ENCODE data around the gene FAM186B.

FAM186B gene

GRCh38 chr12:49632986-49633702 lies 27.7 kb upstream of the FAM186B start:
- Histone ChIP-seq H3K4me3 (ENCODE audit: low read length) (no peak overlapping the region), H3K27me3 (ENCODE audit: control insufficient read depth, insufficient read depth, low read length) (no peaks in the 10 kb centered on the region), H3K27ac (ENCODE audit: low read length) (no peak overlapping the region), H3K9me3 (ENCODE audit: control insufficient read depth, low read depth, low read length) (no peaks in the 10 kb centered on the region), H3K9ac (ENCODE audit: low read length) (no peak overlapping the region), H3K36me3 (ENCODE audit: control insufficient read depth, low read depth, low read length) (no peaks in the 10 kb centered on the region), H3K4me1 (ENCODE audit: control insufficient read depth, low read depth, low read length) (peaks cover 5% of the 10 kb centered on the region)

GRCh38 chr12:49632401-49632800 lies 27.0 kb upstream of the FAM186B start:
- Histone ChIP-seq H3K27ac (ENCODE audit: low read length) (no peak overlapping the region), H3K9me3 (ENCODE audit: control insufficient read depth, low read depth, low read length) (no peaks in the 10 kb centered on the region), H3K4me3 (ENCODE audit: low read length) (no peak overlapping the region)

GRCh38 chr12:49631336-49631907 lies 26.0 kb upstream of the FAM186B start:
- Histone ChIP-seq H3K27me3 (ENCODE audit: control insufficient read depth, insufficient read depth, low read length) (no peaks in the 10 kb centered on the region), H3K9ac (ENCODE audit: low read length) (no peak overlapping the region), H3K9me3 (ENCODE audit: control insufficient read depth, low read depth, low read length) (no peaks in the 10 kb centered on the region), H3K4me1 (ENCODE audit: control insufficient read depth, low read depth, low read length) (no peaks in the 10 kb centered on the region), H3K4me3 (ENCODE audit: low read length) (no peak overlapping the region), H3K36me3 (ENCODE audit: control insufficient read depth, low read depth, low read length) (no peaks in the 10 kb centered on the region), H3K27ac (ENCODE audit: low read length) (no peak overlapping the region)

More at GRCh38 chr12:49632401-49632800, 27.0 kb upstream of the FAM186B start:
- no peaks in the 10 kb centered on the region for H3K27me3 ChIP-seq (ENCODE audit: control insufficient read depth, insufficient read depth, low read length)
- H3K36me3 ChIP-seq (ENCODE audit: control insufficient read depth, low read depth, low read length), result no peaks in the 10 kb centered on the region
- H3K9ac ChIP-seq (ENCODE audit: low read length), result no peak overlapping the region
- H3K4me1 ChIP-seq (ENCODE audit: control insufficient read depth, low read depth, low read length), result peaks cover 5% of the 10 kb centered on the region

- Histone ChIP-seq H3K27ac (ENCODE audit: low read length) (no peak overlapping the region), H3K36me3 (ENCODE audit: control insufficient read depth, low read depth, low read length) (no peaks in the 10 kb centered on the region), H3K4me1 (ENCODE audit: control insufficient read depth, low read depth, low read length) (no peaks in the 10 kb centered on the region), H3K4me3 (ENCODE audit: low read length) (no peak overlapping the region), H3K9ac (ENCODE audit: low read length) (no peak overlapping the region), H3K27me3 (ENCODE audit: control insufficient read depth, insufficient read depth, low read length) (no peaks in the 10 kb centered on the region), H3K9me3 (ENCODE audit: control insufficient read depth, low read depth, low read length) (no peaks in the 10 kb centered on the region)
Observed at GRCh38 chr12:49627752-49628360, 22.4 kb upstream of the FAM186B start.

- no peaks in the 10 kb centered on the region for H3K9me3 ChIP-seq (ENCODE audit: control insufficient read depth, low read depth, low read length)
- no peaks in the 10 kb centered on the region for H3K4me1 ChIP-seq (ENCODE audit: control insufficient read depth, low read depth, low read length)
- H3K4me3 ChIP-seq (ENCODE audit: low read length), result no peak overlapping the region
- H3K36me3 ChIP-seq (ENCODE audit: control insufficient read depth, low read depth, low read length), result no peaks in the 10 kb centered on the region
- no peak overlapping the region for H3K27ac ChIP-seq (ENCODE audit: low read length)
- H3K9ac ChIP-seq (ENCODE audit: low read length), result no peak overlapping the region
- no peaks in the 10 kb centered on the region for H3K27me3 ChIP-seq (ENCODE audit: control insufficient read depth, insufficient read depth, low read length)
Observed at GRCh38 chr12:49626836-49627235, 21.4 kb upstream of the FAM186B start.

GRCh38 chr12:49626169-49626835 lies 20.9 kb upstream of the FAM186B start:
- no peak overlapping the region for H3K9ac ChIP-seq (ENCODE audit: low read length)
- no peaks in the 10 kb centered on the region for H3K36me3 ChIP-seq (ENCODE audit: control insufficient read depth, low read depth, low read length)
- no peak overlapping the region for H3K4me3 ChIP-seq (ENCODE audit: low read length)
- H3K27ac ChIP-seq (ENCODE audit: low read length), result no peak overlapping the region
- no peaks in the 10 kb centered on the region for H3K4me1 ChIP-seq (ENCODE audit: control insufficient read depth, low read depth, low read length)
- H3K27me3 ChIP-seq (ENCODE audit: control insufficient read depth, insufficient read depth, low read length), result peaks cover under 1% of the 10 kb centered on the region
- no peaks in the 10 kb centered on the region for H3K9me3 ChIP-seq (ENCODE audit: control insufficient read depth, low read depth, low read length)

GRCh38 chr12:49624921-49625577 lies 19.6 kb upstream of the FAM186B start:
- H3K27me3 ChIP-seq (ENCODE audit: control insufficient read depth, insufficient read depth, low read length), result peaks cover 4% of the 10 kb centered on the region
- no peaks in the 10 kb centered on the region for H3K4me1 ChIP-seq (ENCODE audit: control insufficient read depth, low read depth, low read length)
- H3K36me3 ChIP-seq (ENCODE audit: control insufficient read depth, low read depth, low read length), result no peaks in the 10 kb centered on the region
- H3K27ac ChIP-seq (ENCODE audit: low read length), result no peak overlapping the region
- H3K4me3 ChIP-seq (ENCODE audit: low read length), result no peak overlapping the region
- H3K9me3 ChIP-seq (ENCODE audit: control insufficient read depth, low read depth, low read length), result no peaks in the 10 kb centered on the region
- no peak overlapping the region for H3K9ac ChIP-seq (ENCODE audit: low read length)

- Histone ChIP-seq H3K36me3 (ENCODE audit: control insufficient read depth, low read depth, low read length) (no peaks in the 10 kb centered on the region), H3K27me3 (ENCODE audit: control insufficient read depth, insufficient read depth, low read length) (peaks cover 4% of the 10 kb centered on the region), H3K4me1 (ENCODE audit: control insufficient read depth, low read depth, low read length) (no peaks in the 10 kb centered on the region), H3K9ac (ENCODE audit: low read length) (peak within 1 kb of the TSS; percentile 72), H3K27ac (ENCODE audit: low read length) (peak within 1 kb of the TSS; percentile 65), H3K4me3 (ENCODE audit: low read length) (peak within 1 kb of the TSS; percentile 84), H3K9me3 (ENCODE audit: control insufficient read depth, low read depth, low read length) (no peaks in the 10 kb centered on the region)
Observed at GRCh38 chr12:49623142-49623904, 17.9 kb upstream of the FAM186B start, which contains the start of gene PRPF40B. TSS of gene PRPF40B (plus strand) at chr12:49623561. CDS start at chr12:49623591, 30 bp downstream.

GRCh38 chr12:49622501-49623141 lies 17.2 kb upstream of the FAM186B start:
- peaks cover 4% of the 10 kb centered on the region for H3K27me3 ChIP-seq (ENCODE audit: control insufficient read depth, insufficient read depth, low read length)
- no peaks in the 10 kb centered on the region for H3K9me3 ChIP-seq (ENCODE audit: control insufficient read depth, low read depth, low read length)
- no peaks in the 10 kb centered on the region for H3K36me3 ChIP-seq (ENCODE audit: control insufficient read depth, low read depth, low read length)
- H3K4me1 ChIP-seq (ENCODE audit: control insufficient read depth, low read depth, low read length), result no peaks in the 10 kb centered on the region
- peak overlapping the region; percentile 2 for H3K27ac ChIP-seq (ENCODE audit: low read length)
- peak overlapping the region; percentile 72 for H3K9ac ChIP-seq (ENCODE audit: low read length)
- H3K4me3 ChIP-seq (ENCODE audit: low read length), result peak overlapping the region; percentile 84

GRCh38 chr12:49621651-49622500 lies 16.4 kb upstream of the FAM186B start:
- H3K27ac ChIP-seq (ENCODE audit: low read length), result no peak overlapping the region
- H3K4me1 ChIP-seq (ENCODE audit: control insufficient read depth, low read depth, low read length), result no peaks in the 10 kb centered on the region
- peak overlapping the region; percentile 72 for H3K9ac ChIP-seq (ENCODE audit: low read length)

More at GRCh38 chr12:49621651-49622500, 16.4 kb upstream of the FAM186B start:
- Histone ChIP-seq H3K9me3 (ENCODE audit: control insufficient read depth, low read depth, low read length) (no peaks in the 10 kb centered on the region), H3K4me3 (ENCODE audit: low read length) (peak overlapping the region; percentile 84), H3K27me3 (ENCODE audit: control insufficient read depth, insufficient read depth, low read length) (peaks cover 4% of the 10 kb centered on the region), H3K36me3 (ENCODE audit: control insufficient read depth, low read depth, low read length) (no peaks in the 10 kb centered on the region)

Data from iPS-18a (cell line).